SK-N-MC (cell line): ENCODE measurements around the gene GIGYF2.

Experiments
- EZH2 ChIP-seq: fragments of 200-600 bp; sonication (generic); IDR thresholded peaks from one replicate; pipeline ENCODE4 v1.6.1; 2017; ENCODE audit warnings: antibody characterized with exemption
- POLR2AphosphoS5 ChIP-seq: IDR thresholded peaks from 2 replicates; pipeline ENCODE4 v1.6.1; 2012; ENCODE audit warnings: mild to moderate bottlenecking, low read depth, low read length, borderline replicate concordance

- TF ChIP-seq EZH2, result no peak
- TF ChIP-seq POLR2AphosphoS5, result no peak
Observed at GRCh38 chr2:232741294-232741693, 44.2 kb downstream of the GIGYF2 start.
